ENCODE data around the gene SPG11.
"Not testable (repeated sequence)": the region's sequence is repeated elsewhere in the genome, so short reads cannot be mapped to it uniquely, and the experiment has no call there.

- TF ChIP-seq TCF12 (IDR thresholded peaks at IDR 0.05; ENCODE audit: low read depth, low read length); MEF2A (IDR thresholded peaks at IDR 0.05; ENCODE audit: insufficient read depth, low read depth, low read length); CREM (IDR thresholded peaks at IDR 0.05; ENCODE audit: low read depth); NRF1 (conservative IDR thresholded peaks at IDR 0.05; ENCODE audit: low read depth, low read length); NR2C2 (IDR thresholded peaks at IDR 0.05; ENCODE audit: borderline replicate concordance, control insufficient read depth, insufficient read length, low read depth); SP1 (IDR thresholded peaks at IDR 0.05; ENCODE audit: low read depth, low read length); ZNF592 (IDR thresholded peaks at IDR 0.05): not testable (repeated sequence)
- TF ChIP-seq, protein P1, sequence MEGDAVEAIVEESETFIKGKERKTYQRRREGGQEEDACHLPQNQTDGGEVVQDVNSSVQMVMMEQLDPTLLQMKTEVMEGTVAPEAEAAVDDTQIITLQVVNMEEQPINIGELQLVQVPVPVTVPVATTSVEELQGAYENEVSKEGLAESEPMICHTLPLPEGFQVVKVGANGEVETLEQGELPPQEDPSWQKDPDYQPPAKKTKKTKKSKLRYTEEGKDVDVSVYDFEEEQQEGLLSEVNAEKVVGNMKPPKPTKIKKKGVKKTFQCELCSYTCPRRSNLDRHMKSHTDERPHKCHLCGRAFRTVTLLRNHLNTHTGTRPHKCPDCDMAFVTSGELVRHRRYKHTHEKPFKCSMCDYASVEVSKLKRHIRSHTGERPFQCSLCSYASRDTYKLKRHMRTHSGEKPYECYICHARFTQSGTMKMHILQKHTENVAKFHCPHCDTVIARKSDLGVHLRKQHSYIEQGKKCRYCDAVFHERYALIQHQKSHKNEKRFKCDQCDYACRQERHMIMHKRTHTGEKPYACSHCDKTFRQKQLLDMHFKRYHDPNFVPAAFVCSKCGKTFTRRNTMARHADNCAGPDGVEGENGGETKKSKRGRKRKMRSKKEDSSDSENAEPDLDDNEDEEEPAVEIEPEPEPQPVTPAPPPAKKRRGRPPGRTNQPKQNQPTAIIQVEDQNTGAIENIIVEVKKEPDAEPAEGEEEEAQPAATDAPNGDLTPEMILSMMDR (IDR thresholded peaks at IDR 0.05 in 2 of 3, conservative IDR thresholded peaks at IDR 0.05 in 1 of 3; ENCODE audit: control insufficient read depth in 2 of 3, extremely low read depth in 1 of 3, insufficient read depth in 1 of 3, low read depth in 3 of 3, low read length in 3 of 3) = not testable (repeated sequence)
Measured at GRCh38 chr15:44700676-44701075, 37.2 kb upstream of the SPG11 start.
